K562 (cell line): ENCODE data around the gene UGT1A10. TPM values are rescaled to one million over a fixed set of nuclear protein-coding genes. Genes with fewer than 3 reads are reported as not detected.

Experiments
- ATAC-seq: fragments of 200-7000 bp; cut with Tn5 transposase; 3 replicates; pipeline ENCODE4 v1.9.1; 2020; ENCODE audit warnings: moderate library complexity
- BruUV-seq: library from RNA; stranded (reverse); fragments of 400-500 nt; replicated peaks from 2 replicates; lab custom pipeline; 2021; lab: Mats Ljungman, UMichigan
- CTCF ChIA-PET: fragments of 300-600 bp; formaldehyde crosslinking; extraction: SDS; loops from one replicate; lab custom pipeline; 2021; ENCODE audit warnings: low intra/inter-chr PET ratio; lab: Yijun Ruan, JAX
- POLR2A ChIA-PET: fragments of 300-600, 350-650 bp; sonication (Branson Sonifier 250); formaldehyde crosslinking; extraction: SDS; loops from one replicate; lab custom pipeline; 2021; ENCODE audit warnings: antibody characterized with exemption, inconsistent platforms; lab: Yijun Ruan, JAX
- DNase-seq, 4 experiments: peaks; one replicate each; pipeline versions ENCODE4 v3.0.0 to v3.0.0-alpha.2; 2011 to 2018; ENCODE audit warnings: low spot score in 3 of 4, mixed read lengths in 3 of 4; ENCODE audit errors: extremely low read depth in 1 of 4
- FAIRE-seq: peaks from 2 replicates; lab custom pipeline; 2011; peaks lifted over from hg19 to GRCh38; lab: Jason Lieb, UNC
- H2AFZ ChIP-seq: 2 replicates; pipeline ENCODE4 v1.6.0; 2011; ENCODE audit warnings: low read depth, low read length, control low read depth, inconsistent platforms
- H3K27ac ChIP-seq: fragments of 200-600 bp; 3 replicates; pipeline ENCODE4 v1.8.0; 2011; ENCODE audit warnings: low read depth, mild to moderate bottlenecking, control low read depth, inconsistent platforms, low read length, moderate library complexity, mixed read lengths; ENCODE audit errors: extremely low read depth
- H3K27me3 ChIP-seq, 2 experiments: fragments of 300-600 bp in 1 of 2; 2 replicates in 1 of 2; 3 replicates in 1 of 2; pipeline versions ENCODE4 v1.6.0 to v1.8.0; 2011; ENCODE audit warnings: inconsistent platforms in 2 of 2, low read length in 2 of 2, mild to moderate bottlenecking in 1 of 2, mixed read lengths in 1 of 2, moderate library complexity in 1 of 2; ENCODE audit not compliant: control insufficient read depth in 2 of 2, insufficient read depth in 2 of 2
- H3K36me3 ChIP-seq: fragments of 300-600 bp; 3 replicates; pipeline ENCODE4 v1.8.0; 2011; ENCODE audit warnings: mild to moderate bottlenecking, low read length, inconsistent platforms; ENCODE audit not compliant: control insufficient read depth, insufficient read depth
- H3K4me1 ChIP-seq, 2 experiments: fragments of 200-600 bp in 1 of 2; replicated peaks in 1 of 2; 2 replicates in 1 of 2; 3 replicates in 1 of 2; pipeline versions ENCODE4 v1.5.1 to v1.8.0; 2011; ENCODE audit warnings: inconsistent platforms in 2 of 2, low read length in 2 of 2, mild to moderate bottlenecking in 1 of 2, mixed read lengths in 1 of 2, moderate library complexity in 1 of 2; ENCODE audit not compliant: control insufficient read depth in 2 of 2, insufficient read depth in 2 of 2
- H3K4me2 ChIP-seq: 2 replicates; pipeline ENCODE4 v1.6.1; 2011; ENCODE audit warnings: low read length, control low read depth, inconsistent platforms, mixed read lengths; ENCODE audit not compliant: insufficient read depth
- H3K4me3 ChIP-seq: fragments of 200-600 bp; sonication (generic), shearing (Covaris generic); 2 replicates; pipeline ENCODE4 v1.5.1; 2016; ENCODE audit warnings: control low read depth, inconsistent platforms
- H3K79me2 ChIP-seq: fragments of 200-600 bp; 3 replicates; pipeline ENCODE4 v1.8.0; 2011; ENCODE audit warnings: low read length, inconsistent platforms; ENCODE audit not compliant: control insufficient read depth, insufficient read depth
- H3K9ac ChIP-seq, 2 experiments: 2 replicates each; pipeline versions ENCODE4 v1.6.0 to v1.6.1; 2011; ENCODE audit warnings: low read depth in 2 of 2, low read length in 2 of 2, control low read depth in 1 of 2, inconsistent platforms in 1 of 2, mild to moderate bottlenecking in 1 of 2, mixed read lengths in 1 of 2; ENCODE audit not compliant: insufficient read depth in 1 of 2
- H3K9me1 ChIP-seq: one replicate; pipeline ENCODE4 v1.6.0; 2011; ENCODE audit warnings: inconsistent platforms, mild to moderate bottlenecking, low read length, moderate library complexity; ENCODE audit not compliant: control insufficient read depth, insufficient read depth
- H3K9me3 ChIP-seq: replicated peaks from 2 replicates; pipeline ENCODE4 v1.5.1; 2011; ENCODE audit warnings: low read depth, low read length, inconsistent platforms; ENCODE audit not compliant: control insufficient read depth, insufficient read depth
- H4K20me1 ChIP-seq: replicated peaks from 2 replicates; pipeline ENCODE4 v1.6.1; 2011; ENCODE audit warnings: low read length, inconsistent platforms, mixed read lengths; ENCODE audit not compliant: control insufficient read depth, insufficient read depth
- USF2 ChIP-seq: sonication (generic); formaldehyde crosslinking; IDR thresholded peaks from 2 replicates; pipeline ENCODE4 v1.5.0; 2020; ENCODE audit warnings: missing genetic modification reagents
- ZMIZ1 ChIP-seq, 2 experiments: fragments of 150-350 bp in 1 of 2; IDR thresholded peaks; 2 replicates each; pipeline ENCODE4 v1.6.1; 2012 to 2016; ENCODE audit warnings: low read depth in 2 of 2, low read length in 2 of 2, mild to moderate bottlenecking in 1 of 2, moderate library complexity in 1 of 2
- ZNF232 ChIP-seq: sonication (generic); formaldehyde crosslinking; IDR thresholded peaks from 2 replicates; pipeline ENCODE4 v1.8.0; 2022; ENCODE audit warnings: mild to moderate bottlenecking, missing genetic modification reagents
- WGBS: fragments of 100-300 bp; shearing (Covaris generic); methylation state at CpG from one replicate; pipeline ENCODE4 v1.1.6; 2016; ENCODE audit warnings: low coverage, mixed read lengths; ENCODE audit not compliant: insufficient coverage; ENCODE audit errors: missing lambda C conversion rate; 5-methylcytosine and 5-hydroxymethylcytosine counted together
- in situ Hi-C: fragments of 300-500 bp; cut with MboI; formaldehyde crosslinking; loops from 4 replicates; pipeline ENCODE4 v1.15.0; 2018; ENCODE audit warnings: inconsistent platforms, mixed read lengths
- intact Hi-C: fragments of 100-400 bp; cut with micrococcal nuclease; formaldehyde crosslinking; loops from 2 replicates; pipeline ENCODE4 v1.14.2; 2022
- polyA plus RNA-seq, 8 experiments: library from polyadenylated mRNA; depleted of rRNA in 4 of 8; stranded (reverse) in 5 of 8; unstranded in 3 of 8; fragments of >200 nt; fragmentation: Nextera tagmentation in 2 of 8; fragmentation: Illumina TruSeq in 1 of 8; extraction: Ambion mirVana in 2 of 8; extraction: Trizol in 1 of 8; gene quantifications; 2 replicates each; pipeline versions ENCODE4 v1.2.1 to v1.2.3, GENCODE V29; 2011 to 2014; ENCODE audit warnings: inconsistent platforms in 1 of 8, missing spikeins in 1 of 8
- total RNA-seq, 7 experiments: library from RNA; depleted of rRNA in 6 of 7; stranded (reverse); fragments of >200 nt in 6 of 7; fragmentation: Illumina TruSeq in 2 of 7; extraction: Trizol in 2 of 7; gene quantifications; 2 replicates each; pipeline versions ENCODE4 v1.2.1 to v1.2.3, GENCODE V29; 2011 to 2021; ENCODE audit warnings: low replicate concordance in 1 of 7

The UGT1A10 gene
- total and polyA plus RNA-seq, 9 of the 15 experiments (the other 6 are each of a cell fraction or from before 2014, with no cell fraction given) = not detected

- Histone ChIP-seq H4K20me1 (no peaks in the 10 kb centered on the region), H2AFZ (no peak overlapping the region), H3K4me3 (no peak overlapping the region), H3K27me3 (peaks cover 2 to 26% of the 10 kb centered on the region in 2 experiments; a peak in 3 of 5 replicates), H3K9me3 (no peaks in the 10 kb centered on the region), H3K9ac (no peak overlapping the region), H3K4me1 (no peaks in the 10 kb centered on the region), H3K36me3 (no peaks in the 10 kb centered on the region), H3K27ac (no peak overlapping the region), H3K4me2 (no peak overlapping the region), H3K9me1 (no peaks in the 10 kb centered on the region), H3K79me2 (no peaks in the 10 kb centered on the region)
- intact Hi-C loops = no loop called here
- ChIA-PET POLR2A (interaction anchor here (0.6 to 0.9 kb wide), 3 partner anchors 21 to 383 kb away, joined by 3 to 4 read pairs (median 4); no protein-coding TSS in a partner anchor), CTCF (no interaction called here)
- no TSS peak for BruUV-seq
- TF ChIP-seq USF2 (CRISPR knock-in tag) (no peak), ZNF232 (no peak)
- 0% methylated on average over 3 of the region's 4 CpGs for WGBS
- in situ Hi-C loops = no loop called here
- no peak for FAIRE-seq
- ATAC-seq = no peak
- DNase-seq = no peak
These were observed 174.8 kb downstream of the UGT1A10 start for GRCh38 chr2:233811087-233811486.

- Histone ChIP-seq H3K4me2 (no peak overlapping the region), H3K9me3 (no peaks in the 10 kb centered on the region), H3K9me1 (no peaks in the 10 kb centered on the region), H3K36me3 (no peaks in the 10 kb centered on the region), H4K20me1 (no peaks in the 10 kb centered on the region), H2AFZ (no peak overlapping the region), H3K27me3 (peaks cover 2 to 30% of the 10 kb centered on the region in 2 experiments; a peak in 3 of 5 replicates), H3K4me3 (no peak overlapping the region), H3K27ac (no peak overlapping the region), H3K4me1 (no peaks in the 10 kb centered on the region; a peak in 1 of 5 replicates), H3K9ac (no peak overlapping the region), H3K79me2 (no peaks in the 10 kb centered on the region)
- no peak for DNase-seq
- FAIRE-seq = no peak
- ChIA-PET POLR2A (no interaction called here), CTCF (no interaction called here)
- in situ Hi-C loops (no loop called here), intact Hi-C loops (no loop called here)
- BruUV-seq = no TSS peak
- 0% methylated on average over 6 of the region's 8 CpGs for WGBS
- ATAC-seq = no peak
- no peak for TF ChIP-seq ZMIZ1 (IDR thresholded peaks at IDR 0.05; ENCODE audit: low read depth in 2 of 2, low read length in 2 of 2)
These were observed 175.5 kb downstream of the UGT1A10 start for GRCh38 chr2:233811732-233812131.
